Fibroblast of pulmonary artery (primary cell): ENCODE results near the gene ZDHHC14.

ENCODE experiments used
- DNase-seq: peaks from one replicate; pipeline ENCODE4 v3.0.0-alpha.2; 2010; ENCODE audit warnings: low read depth
- H3K4me3 ChIP-seq: replicated peaks from 2 replicates; pipeline ENCODE4 v1.5.1; 2011; ENCODE audit warnings: low read depth, mild to moderate bottlenecking, control low read depth, low read length, moderate library complexity
- CTCF ChIP-seq: IDR thresholded peaks from 2 replicates; pipeline ENCODE4 v1.5.1; 2011; ENCODE audit warnings: mild to moderate bottlenecking, control low read depth, low read length, inconsistent platforms; ENCODE audit errors: missing control alignments

The ZDHHC14 gene

GRCh38 chr6:157552081-157552747 lies 171.2 kb downstream of the ZDHHC14 start:
- no peak overlapping the region for H3K4me3 ChIP-seq
- no peak for DNase-seq
- no peak for TF ChIP-seq CTCF

GRCh38 chr6:157552820-157553485 lies 172.0 kb downstream of the ZDHHC14 start:
- DNase-seq = no peak
- no peak for TF ChIP-seq CTCF
- no peak overlapping the region for H3K4me3 ChIP-seq

- H3K4me3 ChIP-seq = no peak overlapping the region
- TF ChIP-seq CTCF = no peak
- DNase-seq = no peak
These were observed 173.8 kb downstream of the ZDHHC14 start for GRCh38 chr6:157554747-157555146.

- TF ChIP-seq CTCF = no peak
- no peak for DNase-seq
- H3K4me3 ChIP-seq = no peak overlapping the region
These were observed 174.6 kb downstream of the ZDHHC14 start for GRCh38 chr6:157555455-157556143.

GRCh38 chr6:157556144-157556645 lies 175.2 kb downstream of the ZDHHC14 start:
- TF ChIP-seq CTCF = no peak
- H3K4me3 ChIP-seq = no peak overlapping the region
- DNase-seq = no peak

GRCh38 chr6:157556671-157557430 lies 175.9 kb downstream of the ZDHHC14 start:
- DNase-seq = no peak
- TF ChIP-seq CTCF = no peak
- H3K4me3 ChIP-seq = no peak overlapping the region
